ENCODE data around the gene ZNRD2.

GRCh38 chr11:65541093-65541982, 28.9 kb upstream of the ZNRD2 start:
- TF ChIP-seq POLR2AphosphoS5 (IDR thresholded peaks at IDR 0.05; ENCODE audit: low read depth, low read length): no peak
- TF ChIP-seq REST (IDR thresholded peaks at IDR 0.05; ENCODE audit: insufficient read depth in 1 of 2, low read depth in 2 of 2, low read length in 2 of 2): no peak
- TF ChIP-seq FOXP2 (optimal IDR thresholded peaks at IDR 0.05; ENCODE audit: borderline replicate concordance, extremely low read depth, extremely low read length, insufficient read depth): no peak
- TF ChIP-seq TAF1 (IDR thresholded peaks at IDR 0.05; ENCODE audit: borderline replicate concordance, insufficient read depth, low read length): no peak
